IgD-negative memory B cell (primary cell): ENCODE measurements around the gene SPSB3. TPM values are rescaled to one million over a fixed set of nuclear protein-coding genes. Genes with fewer than 3 reads are reported as not detected.
A peak's percentile ranks its signal among the peaks of the same experiment; 100 is the strongest.

Experiments used
- H3K27ac Mint-ChIP-seq, 3 donors: one replicate each; pipeline ENCODE4 v1.8.0; 2020 to 2022; ENCODE audit warnings: mild to moderate bottlenecking in 3 of 3, mixed read lengths in 3 of 3, moderate library complexity in 1 of 3
- H3K27me3 Mint-ChIP-seq: one replicate; pipeline ENCODE4 v1.8.0; 2021; ENCODE audit warnings: mixed read lengths
- H3K36me3 Mint-ChIP-seq: one replicate; pipeline ENCODE4 v1.8.0; 2020; ENCODE audit warnings: mild to moderate bottlenecking, mixed read lengths
- H3K4me1 Mint-ChIP-seq, 3 donors: one replicate each; pipeline ENCODE4 v1.8.0; 2020 to 2022; ENCODE audit warnings: mixed read lengths in 3 of 3, mild to moderate bottlenecking in 1 of 3
- H3K4me3 Mint-ChIP-seq, 4 donors: one replicate each; pipeline ENCODE4 v1.8.0; 2020 to 2022; ENCODE audit warnings: mild to moderate bottlenecking in 4 of 4, mixed read lengths in 4 of 4, moderate library complexity in 3 of 4
- H3K9me3 Mint-ChIP-seq, 3 donors: one replicate each; pipeline ENCODE4 v1.8.0; 2020 to 2021; ENCODE audit warnings: mixed read lengths in 3 of 3, mild to moderate bottlenecking in 1 of 3
- polyA plus RNA-seq: library from polyadenylated mRNA; unstranded; fragments of 300-500 nt; fragmentation: Illumina TruSeq; gene quantifications from one replicate; pipeline ENCODE4 v1.2.3, GENCODE V29; 2021

Gene SPSB3
- polyA plus RNA-seq, 1 donor from 2014 or later = 55.2 TPM

DNA sequence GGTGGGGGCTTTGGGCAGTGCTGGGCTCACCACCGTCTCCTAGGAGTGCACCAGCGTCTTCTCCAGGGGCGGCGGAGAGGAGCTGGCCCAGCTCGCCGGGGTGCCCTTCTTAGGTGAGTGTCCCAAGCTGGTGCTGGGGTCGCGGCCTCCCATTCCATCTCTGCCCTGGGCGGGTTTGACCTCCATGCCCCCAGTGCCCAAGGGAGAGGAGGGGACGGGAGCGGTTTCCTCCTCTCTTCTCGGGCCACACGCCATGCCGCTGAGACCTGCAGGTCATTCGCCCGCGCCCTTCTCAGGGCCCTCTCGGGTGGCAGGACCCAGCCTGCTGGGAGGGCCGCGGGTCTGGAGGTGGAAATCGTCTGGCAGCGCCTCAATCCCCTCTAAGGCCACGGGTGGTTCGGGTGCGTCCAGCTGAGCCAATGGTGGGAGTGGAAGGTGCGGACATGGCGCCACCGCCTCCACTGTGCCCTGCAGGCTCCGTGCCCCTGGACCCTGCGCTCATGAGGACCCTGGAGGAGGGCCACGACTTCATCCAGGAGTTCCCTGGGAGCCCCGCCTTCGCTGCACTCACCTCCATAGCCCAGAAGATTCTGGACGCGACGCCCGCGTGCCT lies 5.8 kb upstream of the SPSB3 start:
- Mint-ChIP-seq H3K27ac (no peak overlapping the region), H3K36me3 (peaks cover 2% of the 10 kb centered on the region), H3K4me3 (peak overlapping the region in 2 of 4 donors; percentile 5 to 66), H3K27me3 (no peaks in the 10 kb centered on the region), H3K4me1 (peaks cover 0 to 6% (median 5%) of the 10 kb centered on the region in 3 donors), H3K9me3 (no peaks in the 10 kb centered on the region)

DNA sequence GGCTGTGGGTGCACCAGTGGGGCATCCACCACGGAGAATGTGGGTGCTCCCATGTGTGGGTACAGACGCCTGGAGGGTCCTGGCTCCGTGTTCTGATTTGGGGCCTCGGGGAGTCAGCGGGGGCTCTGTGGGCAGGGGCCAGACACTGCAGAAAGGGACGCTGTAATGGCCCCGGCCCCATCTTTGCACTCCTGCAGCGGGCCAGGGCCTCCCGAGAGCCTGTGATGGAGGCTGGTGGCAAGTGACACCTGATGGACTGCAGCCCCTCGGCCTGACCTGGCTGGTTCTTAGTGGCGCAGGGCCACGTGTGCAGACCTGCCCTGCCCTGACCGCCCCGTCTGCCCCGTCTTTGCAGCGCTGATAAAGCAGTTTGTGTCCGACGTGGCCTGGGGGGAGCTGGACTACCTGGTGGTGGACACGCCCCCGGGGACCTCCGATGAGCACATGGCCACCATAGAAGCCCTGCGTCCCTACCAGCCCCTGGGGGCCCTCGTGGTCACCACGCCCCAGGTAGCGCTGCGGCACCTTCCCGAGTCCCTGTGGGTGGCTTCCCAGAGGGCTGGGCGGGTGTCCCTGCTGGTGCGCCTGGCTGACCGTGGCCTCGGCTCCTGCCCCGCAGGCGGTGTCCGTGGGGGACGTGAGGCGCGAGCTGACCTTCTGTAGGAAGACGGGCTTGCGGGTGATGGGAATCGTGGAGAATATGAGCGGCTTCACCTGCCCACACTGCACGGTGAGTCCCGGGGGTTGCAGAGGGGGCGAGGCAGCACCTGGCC lies 5.1 kb upstream of the SPSB3 start:
- H3K27me3 Mint-ChIP-seq = no peaks in the 10 kb centered on the region
- H3K4me3 Mint-ChIP-seq = no peak overlapping the region
- H3K4me1 Mint-ChIP-seq = peaks cover 0 to 6% (median 5%) of the 10 kb centered on the region in 3 donors
- no peaks in the 10 kb centered on the region for H3K9me3 Mint-ChIP-seq
- no peak overlapping the region for H3K27ac Mint-ChIP-seq
- H3K36me3 Mint-ChIP-seq = peaks cover 2% of the 10 kb centered on the region

DNA sequence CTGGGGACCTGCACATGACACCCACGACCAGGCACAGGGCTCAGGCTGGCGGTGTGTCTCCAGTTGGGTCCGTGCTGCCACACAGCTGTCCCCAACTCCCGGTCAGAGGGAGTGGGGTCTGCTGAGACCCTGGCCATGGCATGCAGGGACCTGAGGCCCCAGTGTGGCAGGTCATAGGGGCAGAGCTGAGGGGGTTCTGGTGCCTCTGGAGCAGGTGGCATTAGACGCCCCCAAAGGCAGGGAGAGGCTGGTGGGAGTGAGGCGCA lies 4.6 kb upstream of the SPSB3 start:
- no peaks in the 10 kb centered on the region for H3K9me3 Mint-ChIP-seq
- no peaks in the 10 kb centered on the region for H3K27me3 Mint-ChIP-seq
- H3K4me3 Mint-ChIP-seq = no peak overlapping the region
- no peak overlapping the region for H3K27ac Mint-ChIP-seq
- peaks cover 2% of the 10 kb centered on the region for H3K36me3 Mint-ChIP-seq
- H3K4me1 Mint-ChIP-seq = peaks cover 0 to 6% (median 5%) of the 10 kb centered on the region in 3 donors

DNA sequence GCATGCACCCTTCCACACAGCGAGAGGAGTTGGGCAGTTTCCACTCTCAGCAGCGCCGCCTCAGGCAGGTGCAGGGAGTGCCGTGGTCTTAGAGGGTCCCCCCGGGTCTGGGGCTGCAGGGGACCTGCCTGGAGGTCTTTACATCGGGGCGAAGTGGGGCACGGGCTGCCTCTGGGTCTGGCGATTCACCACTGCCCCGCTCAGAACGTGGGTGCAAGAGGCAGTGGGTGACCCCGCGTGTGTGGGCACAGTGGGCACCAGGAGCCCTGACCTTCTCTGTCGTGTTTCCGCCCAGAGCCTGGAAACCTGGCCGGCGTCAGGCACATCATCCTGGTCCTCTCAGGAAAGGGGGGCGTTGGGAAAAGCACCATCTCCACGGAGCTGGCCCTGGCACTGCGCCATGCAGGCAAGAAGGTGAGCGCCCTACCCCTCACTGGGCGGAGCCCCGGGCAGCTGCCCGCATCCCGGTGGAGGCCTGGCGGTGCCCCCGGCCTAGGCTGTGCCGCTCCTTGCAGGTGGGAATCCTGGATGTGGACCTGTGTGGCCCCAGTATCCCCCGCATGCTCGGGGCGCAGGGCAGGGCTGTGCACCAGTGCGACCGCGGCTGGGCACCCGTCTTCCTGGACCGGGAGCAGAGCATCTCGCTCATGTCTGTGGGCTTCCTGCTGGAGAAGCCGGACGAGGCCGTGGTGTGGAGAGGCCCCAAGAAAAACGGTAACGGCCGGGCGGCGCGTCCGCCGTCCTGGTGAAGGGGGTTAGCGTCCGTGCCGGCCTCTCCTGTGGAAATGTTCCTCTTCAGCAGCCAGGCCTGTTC lies 4.1 kb upstream of the SPSB3 start:
- no peaks in the 10 kb centered on the region for H3K27me3 Mint-ChIP-seq
- H3K4me1 Mint-ChIP-seq = peaks cover 0 to 9% (median 9%) of the 10 kb centered on the region in 3 donors
- H3K4me3 Mint-ChIP-seq = no peak overlapping the region
- H3K36me3 Mint-ChIP-seq = peaks cover 2% of the 10 kb centered on the region
- H3K9me3 Mint-ChIP-seq = no peaks in the 10 kb centered on the region
- H3K27ac Mint-ChIP-seq = no peak overlapping the region

DNA sequence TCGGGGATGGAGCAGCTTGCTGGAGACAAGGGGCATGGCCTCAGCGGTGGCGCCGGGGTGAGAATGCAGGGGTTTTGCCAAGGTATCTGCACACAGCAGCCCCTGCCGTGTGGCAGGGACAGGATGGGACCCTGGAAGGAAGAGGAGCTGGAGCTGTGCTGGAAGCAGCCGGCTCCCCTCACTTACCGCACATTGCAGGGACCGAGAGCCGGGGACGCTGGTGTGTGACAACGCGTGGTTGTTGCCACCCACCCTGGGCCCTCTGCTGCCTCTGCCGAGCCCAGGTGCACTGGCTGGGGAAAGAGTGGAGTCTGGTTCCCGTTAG lies 3.4 kb upstream of the SPSB3 start:
- no peaks in the 10 kb centered on the region for H3K9me3 Mint-ChIP-seq
- peaks cover 0 to 13% (median 9%) of the 10 kb centered on the region in 3 donors for H3K4me1 Mint-ChIP-seq
- no peak overlapping the region for H3K27ac Mint-ChIP-seq
- peak overlapping the region in 1 of 4 donors; percentile 81 for H3K4me3 Mint-ChIP-seq
- H3K27me3 Mint-ChIP-seq = no peaks in the 10 kb centered on the region
- H3K36me3 Mint-ChIP-seq = peaks cover 2% of the 10 kb centered on the region

DNA sequence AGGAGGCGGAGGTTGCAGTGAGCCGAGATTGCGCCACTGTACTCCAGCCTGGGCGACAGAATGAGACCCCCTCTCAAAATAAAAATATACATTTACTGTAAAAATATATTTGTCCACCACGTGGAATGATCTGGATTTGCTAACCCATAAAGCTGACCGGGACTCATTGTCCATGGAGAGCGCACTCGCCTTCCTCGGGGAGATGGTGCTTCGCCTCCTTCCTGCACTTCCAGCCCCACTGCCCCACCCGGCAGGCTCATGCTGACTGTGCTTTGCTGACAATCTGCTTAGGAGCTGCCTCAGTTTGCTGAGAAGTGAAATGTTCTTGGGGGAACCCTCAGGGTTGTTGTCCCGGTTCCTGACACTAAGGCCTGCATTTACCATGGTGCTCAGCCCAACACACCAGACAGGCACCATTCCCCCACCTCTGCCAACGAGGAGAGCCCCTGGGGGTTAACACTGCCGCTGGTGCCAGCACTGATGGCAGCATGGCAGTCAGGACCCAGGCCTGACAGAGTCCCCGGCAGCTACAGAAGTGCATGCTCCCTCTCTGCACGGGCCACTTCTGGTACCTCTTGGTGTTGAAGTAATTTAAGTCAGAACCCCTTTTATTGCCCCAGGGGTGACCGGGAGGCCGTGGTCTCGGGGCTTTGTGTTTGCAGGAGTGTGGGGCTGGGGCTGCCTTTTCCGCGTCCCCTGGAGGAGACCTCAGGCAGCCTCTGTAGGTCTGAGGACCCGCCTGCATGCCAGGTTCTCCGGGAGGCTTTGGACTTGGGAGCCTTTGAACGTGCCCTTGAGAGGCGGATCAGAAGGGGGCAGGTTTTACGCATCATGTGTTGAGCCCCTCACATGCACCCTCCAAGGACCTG lies 2.8 kb upstream of the SPSB3 start:
- Mint-ChIP-seq H3K4me3 (peak overlapping the region in 3 of 4 donors; percentile 67 to 81 (median 74)), H3K4me1 (peaks cover 0 to 13% (median 9%) of the 10 kb centered on the region in 3 donors), H3K36me3 (peaks cover 2% of the 10 kb centered on the region), H3K27ac (peak overlapping the region in 1 of 3 donors; percentile 53), H3K27me3 (no peaks in the 10 kb centered on the region), H3K9me3 (no peaks in the 10 kb centered on the region)

DNA sequence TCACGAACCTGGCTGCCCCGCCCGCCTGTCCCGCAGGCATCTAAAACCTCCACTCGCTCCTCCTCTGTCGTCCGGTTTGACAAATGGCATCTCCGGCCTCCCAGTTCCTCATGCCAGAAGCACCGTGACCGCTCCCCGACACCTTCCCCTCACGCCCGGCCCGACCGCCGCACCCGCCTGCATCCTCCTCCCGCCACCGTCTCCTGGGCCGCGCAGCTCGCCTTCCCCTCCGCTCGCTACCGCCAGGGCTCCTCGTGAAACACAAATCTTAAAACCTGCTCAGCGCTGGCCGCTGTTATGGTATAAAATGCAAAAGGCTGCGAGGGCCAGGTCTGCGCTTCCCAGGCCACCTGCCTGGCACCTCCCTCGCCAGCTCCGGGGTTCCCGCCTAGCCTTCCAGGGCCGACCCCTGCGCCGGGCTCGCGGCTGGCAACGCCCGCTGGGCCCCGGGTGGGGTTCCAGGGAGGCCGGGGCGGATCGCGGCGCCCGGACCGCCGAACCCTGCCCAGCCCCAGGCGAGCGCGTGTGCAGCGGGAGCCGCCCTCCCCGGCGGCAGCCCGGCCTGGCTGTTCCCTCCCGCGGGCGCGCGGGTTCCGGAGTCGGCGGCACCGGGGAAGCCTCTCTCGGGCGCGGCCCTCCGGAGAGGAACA lies 488 bp downstream of the SPSB3 start:
- Mint-ChIP-seq H3K36me3 (no peaks in the 10 kb centered on the region), H3K27me3 (no peaks in the 10 kb centered on the region), H3K27ac (peak overlapping the region; percentile 39 to 87 (median 67)), H3K4me3 (peak overlapping the region; percentile 83 to 94 (median 91)), H3K9me3 (no peaks in the 10 kb centered on the region), H3K4me1 (peaks cover 0 to 13% (median 5%) of the 10 kb centered on the region in 3 donors)

DNA sequence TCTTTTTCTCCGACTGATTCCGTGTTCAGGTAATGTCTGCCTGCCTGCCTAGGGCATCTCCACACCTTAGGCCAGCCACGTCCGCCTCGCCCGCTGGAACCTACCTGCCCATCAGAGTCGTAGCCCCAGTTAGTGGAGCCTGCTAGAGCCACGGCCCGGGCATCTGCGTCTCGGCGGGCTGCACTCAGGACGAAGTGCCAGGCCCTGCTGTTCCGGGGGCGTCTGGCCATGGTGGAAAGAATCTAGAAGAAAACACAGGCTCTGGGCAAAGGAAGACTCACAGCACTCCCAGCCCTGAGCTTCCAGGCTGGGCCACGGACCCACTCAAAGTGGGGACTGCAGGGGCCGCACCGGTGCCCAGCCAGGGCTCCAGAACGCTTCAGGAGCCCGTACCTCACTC lies 1.1 kb downstream of the SPSB3 start:
- no peaks in the 10 kb centered on the region for H3K27me3 Mint-ChIP-seq
- H3K4me1 Mint-ChIP-seq = peaks cover 0 to 15% (median 5%) of the 10 kb centered on the region in 3 donors
- H3K36me3 Mint-ChIP-seq = no peaks in the 10 kb centered on the region
- peak overlapping the region; percentile 83 to 94 (median 88) for H3K4me3 Mint-ChIP-seq
- H3K27ac Mint-ChIP-seq = peak overlapping the region; percentile 23 to 74 (median 67)
- H3K9me3 Mint-ChIP-seq = no peaks in the 10 kb centered on the region

DNA sequence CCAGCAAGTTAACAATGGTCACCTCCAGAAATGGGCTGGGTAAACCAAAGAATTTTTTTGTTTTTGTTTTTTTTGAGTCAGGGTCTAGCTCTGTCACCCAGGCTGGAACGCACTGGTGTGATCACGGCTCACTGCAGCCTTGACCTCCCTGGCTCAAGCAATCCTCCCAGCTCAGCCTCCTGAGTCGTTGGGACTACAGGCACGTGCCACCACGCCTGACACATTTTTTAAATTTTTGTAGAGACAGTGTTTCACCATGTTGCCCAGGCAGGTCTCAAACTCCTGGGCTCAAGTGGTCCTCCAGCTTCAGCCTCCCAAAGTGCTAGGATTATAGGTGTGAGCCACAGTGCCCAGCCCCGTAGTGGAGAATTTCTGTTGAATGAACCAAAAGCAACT lies 1.7 kb downstream of the SPSB3 start:
- Mint-ChIP-seq H3K27ac (peak overlapping the region in 2 of 3 donors; percentile 67 to 74), H3K9me3 (no peaks in the 10 kb centered on the region), H3K4me1 (peaks cover 0 to 15% (median 5%) of the 10 kb centered on the region in 3 donors), H3K27me3 (no peaks in the 10 kb centered on the region), H3K36me3 (no peaks in the 10 kb centered on the region), H3K4me3 (peak overlapping the region in 3 of 4 donors; percentile 32 to 85 (median 83))

DNA sequence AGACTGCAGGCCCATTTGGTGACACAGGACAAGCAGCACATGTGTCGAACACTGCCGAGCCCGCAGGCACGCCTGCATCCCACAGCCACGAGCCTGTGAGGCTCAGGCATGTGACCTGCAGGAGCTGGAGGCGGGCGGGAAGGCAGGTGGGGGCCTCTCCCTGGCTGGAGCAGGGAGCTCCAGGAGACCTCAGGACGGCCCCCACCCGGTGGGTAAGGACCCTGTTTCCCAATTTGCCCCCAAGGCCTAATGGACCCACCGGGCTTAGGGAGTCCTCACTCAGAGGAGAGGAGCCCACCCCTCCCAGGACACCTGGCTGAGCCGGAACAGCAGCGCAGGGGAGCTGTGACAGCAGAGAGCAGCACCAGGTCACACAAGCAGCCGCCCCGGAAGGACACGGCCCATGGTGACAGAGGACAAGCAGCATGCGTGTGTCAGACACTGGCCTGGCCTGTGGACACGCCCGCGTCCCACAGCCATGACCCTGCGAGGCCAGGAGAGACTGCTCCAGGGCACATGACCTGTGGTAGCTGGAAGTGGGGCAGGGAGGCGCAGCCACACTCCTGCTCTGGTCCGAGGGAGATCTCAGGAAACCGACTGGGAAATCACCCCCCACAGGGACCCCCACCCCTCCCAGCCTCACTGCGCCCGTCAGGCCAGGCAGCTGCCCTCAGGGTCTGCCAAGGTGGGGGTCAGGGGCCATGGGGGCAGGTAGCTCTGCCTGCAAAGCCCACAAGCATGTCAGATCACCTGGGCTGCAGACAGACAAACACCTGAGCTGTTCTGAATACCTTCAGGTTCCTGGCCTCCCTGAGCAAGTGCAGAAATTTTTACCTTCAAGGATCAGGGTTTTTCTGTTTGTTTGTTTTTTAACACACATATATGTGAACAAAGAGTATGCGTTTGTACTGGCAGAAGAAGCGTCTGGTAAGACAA lies 2.4 kb downstream of the SPSB3 start:
- Mint-ChIP-seq H3K27me3 (no peaks in the 10 kb centered on the region), H3K4me3 (peak overlapping the region; percentile 30 to 65 (median 42)), H3K4me1 (peaks cover 0 to 13% (median 4%) of the 10 kb centered on the region in 3 donors), H3K27ac (peak overlapping the region in 1 of 3 donors; percentile 74), H3K9me3 (no peaks in the 10 kb centered on the region), H3K36me3 (no peaks in the 10 kb centered on the region)

DNA sequence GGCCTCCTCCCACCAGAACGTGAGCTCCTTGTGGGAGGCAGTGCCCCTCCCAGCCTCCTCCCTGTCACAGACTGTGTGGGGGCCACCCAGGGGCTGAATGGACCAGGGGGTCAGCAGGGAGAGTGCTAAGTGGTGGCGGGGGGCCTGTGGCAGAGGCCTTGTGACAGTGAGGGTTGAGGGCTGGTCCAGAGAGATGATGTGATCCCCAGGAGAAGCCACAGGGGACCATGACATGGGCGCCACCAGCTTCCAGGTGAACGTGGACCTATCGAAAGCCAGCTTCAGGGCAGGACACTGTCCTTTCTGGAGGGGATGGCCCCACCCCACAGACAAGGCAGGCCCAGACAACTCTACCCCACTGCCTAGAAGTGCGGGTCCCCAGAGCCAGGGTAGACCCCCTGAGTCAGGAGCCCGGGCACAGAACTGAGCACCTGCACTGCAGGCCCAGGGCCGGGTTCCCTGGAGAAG lies 3.1 kb downstream of the SPSB3 start:
- H3K4me1 Mint-ChIP-seq = peaks cover 0 to 14% (median 3%) of the 10 kb centered on the region in 3 donors
- no peaks in the 10 kb centered on the region for H3K27me3 Mint-ChIP-seq
- no peaks in the 10 kb centered on the region for H3K36me3 Mint-ChIP-seq
- peak overlapping the region in 1 of 4 donors; percentile 60 for H3K4me3 Mint-ChIP-seq
- peak overlapping the region in 1 of 3 donors; percentile 96 for H3K27ac Mint-ChIP-seq
- no peaks in the 10 kb centered on the region for H3K9me3 Mint-ChIP-seq

DNA sequence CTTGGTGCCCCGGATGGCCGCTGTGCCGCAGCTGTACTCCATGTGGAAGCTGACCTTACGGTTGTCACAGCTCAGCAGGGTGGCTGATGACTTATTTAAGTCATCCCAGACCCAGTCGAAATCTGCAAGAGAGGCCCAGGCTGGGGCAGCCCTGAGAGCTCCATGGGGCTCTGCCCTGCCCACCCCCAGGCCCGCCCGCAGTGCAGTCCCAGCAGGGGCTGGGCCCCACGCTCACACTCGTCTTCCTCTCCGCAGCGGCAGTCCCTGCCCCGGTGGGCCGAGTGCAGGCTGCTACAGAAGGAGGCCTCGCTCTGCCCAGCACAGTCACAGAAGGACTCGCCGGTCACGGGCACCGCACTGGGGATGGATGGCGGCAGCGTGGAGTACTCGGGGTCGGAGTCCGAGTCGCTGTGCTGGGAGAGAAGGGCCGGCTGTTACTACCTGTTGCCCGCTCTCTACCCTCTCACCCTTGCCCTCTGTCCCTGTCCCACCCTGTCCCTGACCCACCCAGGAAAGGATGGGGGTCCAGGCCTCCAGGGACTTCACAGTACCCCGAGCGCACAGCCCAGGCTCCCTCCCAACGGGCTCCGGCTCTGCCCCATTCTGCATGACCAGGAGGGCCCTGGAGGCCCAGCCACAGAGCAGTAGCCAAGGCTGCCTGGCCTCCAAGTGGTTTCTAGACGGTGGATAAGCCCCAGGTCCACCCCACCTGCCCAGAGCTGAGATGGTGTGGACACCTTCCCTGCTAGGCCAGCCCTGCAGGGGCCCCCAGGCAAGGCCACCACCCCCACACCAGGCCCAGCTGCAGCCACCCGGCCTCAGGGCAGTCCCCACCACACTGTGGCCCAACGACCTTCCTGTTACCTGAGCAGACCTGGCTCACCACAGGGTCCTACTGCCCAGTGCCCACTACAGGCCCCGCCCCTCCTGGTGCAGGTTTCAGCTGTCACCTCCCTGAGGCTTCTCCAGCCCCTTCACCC lies 3.9 kb downstream of the SPSB3 start:
- Mint-ChIP-seq H3K9me3 (no peaks in the 10 kb centered on the region), H3K27me3 (no peaks in the 10 kb centered on the region), H3K4me1 (peaks cover 0 to 17% (median 6%) of the 10 kb centered on the region in 3 donors), H3K27ac (peak overlapping the region in 1 of 3 donors; percentile 96), H3K4me3 (peak overlapping the region in 2 of 4 donors; percentile 43 to 60), H3K36me3 (no peaks in the 10 kb centered on the region)
